K562 (cell line): ENCODE measurements around the gene SLIT1. TPM values are rescaled to one million over a fixed set of nuclear protein-coding genes. Genes with fewer than 3 reads are reported as not detected.

ENCODE experiments used
- ATAC-seq: fragments of 200-7000 bp; cut with Tn5 transposase; 3 replicates; pipeline ENCODE4 v1.9.1; 2020; ENCODE audit warnings: moderate library complexity
- BruUV-seq: library from RNA; stranded (reverse); fragments of 400-500 nt; replicated peaks from 2 replicates; lab custom pipeline; 2021; lab: Mats Ljungman, UMichigan
- CTCF ChIA-PET: fragments of 300-600 bp; formaldehyde crosslinking; extraction: SDS; loops from one replicate; lab custom pipeline; 2021; ENCODE audit warnings: low intra/inter-chr PET ratio; lab: Yijun Ruan, JAX
- POLR2A ChIA-PET: fragments of 300-600, 350-650 bp; sonication (Branson Sonifier 250); formaldehyde crosslinking; extraction: SDS; loops from one replicate; lab custom pipeline; 2021; ENCODE audit warnings: antibody characterized with exemption, inconsistent platforms; lab: Yijun Ruan, JAX
- DNase-seq, 4 experiments: peaks; one replicate each; pipeline versions ENCODE4 v3.0.0 to v3.0.0-alpha.2; 2011 to 2018; ENCODE audit warnings: low spot score in 3 of 4, mixed read lengths in 3 of 4; ENCODE audit errors: extremely low read depth in 1 of 4
- FAIRE-seq: peaks from 2 replicates; lab custom pipeline; 2011; peaks lifted over from hg19 to GRCh38; lab: Jason Lieb, UNC
- H2AFZ ChIP-seq: 2 replicates; pipeline ENCODE4 v1.6.0; 2011; ENCODE audit warnings: low read depth, low read length, control low read depth, inconsistent platforms
- H3K27ac ChIP-seq: fragments of 200-600 bp; 3 replicates; pipeline ENCODE4 v1.8.0; 2011; ENCODE audit warnings: low read depth, mild to moderate bottlenecking, control low read depth, inconsistent platforms, low read length, moderate library complexity, mixed read lengths; ENCODE audit errors: extremely low read depth
- H3K27me3 ChIP-seq, 2 experiments: fragments of 300-600 bp in 1 of 2; 2 replicates in 1 of 2; 3 replicates in 1 of 2; pipeline versions ENCODE4 v1.6.0 to v1.8.0; 2011; ENCODE audit warnings: inconsistent platforms in 2 of 2, low read length in 2 of 2, mild to moderate bottlenecking in 1 of 2, mixed read lengths in 1 of 2, moderate library complexity in 1 of 2; ENCODE audit not compliant: control insufficient read depth in 2 of 2, insufficient read depth in 2 of 2
- H3K36me3 ChIP-seq: fragments of 300-600 bp; 3 replicates; pipeline ENCODE4 v1.8.0; 2011; ENCODE audit warnings: mild to moderate bottlenecking, low read length, inconsistent platforms; ENCODE audit not compliant: control insufficient read depth, insufficient read depth
- H3K4me1 ChIP-seq, 2 experiments: fragments of 200-600 bp in 1 of 2; replicated peaks in 1 of 2; 2 replicates in 1 of 2; 3 replicates in 1 of 2; pipeline versions ENCODE4 v1.5.1 to v1.8.0; 2011; ENCODE audit warnings: inconsistent platforms in 2 of 2, low read length in 2 of 2, mild to moderate bottlenecking in 1 of 2, mixed read lengths in 1 of 2, moderate library complexity in 1 of 2; ENCODE audit not compliant: control insufficient read depth in 2 of 2, insufficient read depth in 2 of 2
- H3K4me2 ChIP-seq: 2 replicates; pipeline ENCODE4 v1.6.1; 2011; ENCODE audit warnings: low read length, control low read depth, inconsistent platforms, mixed read lengths; ENCODE audit not compliant: insufficient read depth
- H3K4me3 ChIP-seq: fragments of 200-600 bp; sonication (generic), shearing (Covaris generic); 2 replicates; pipeline ENCODE4 v1.5.1; 2016; ENCODE audit warnings: control low read depth, inconsistent platforms
- H3K79me2 ChIP-seq: fragments of 200-600 bp; 3 replicates; pipeline ENCODE4 v1.8.0; 2011; ENCODE audit warnings: low read length, inconsistent platforms; ENCODE audit not compliant: control insufficient read depth, insufficient read depth
- H3K9ac ChIP-seq, 2 experiments: 2 replicates each; pipeline versions ENCODE4 v1.6.0 to v1.6.1; 2011; ENCODE audit warnings: low read depth in 2 of 2, low read length in 2 of 2, control low read depth in 1 of 2, inconsistent platforms in 1 of 2, mild to moderate bottlenecking in 1 of 2, mixed read lengths in 1 of 2; ENCODE audit not compliant: insufficient read depth in 1 of 2
- H3K9me1 ChIP-seq: one replicate; pipeline ENCODE4 v1.6.0; 2011; ENCODE audit warnings: inconsistent platforms, mild to moderate bottlenecking, low read length, moderate library complexity; ENCODE audit not compliant: control insufficient read depth, insufficient read depth
- H3K9me3 ChIP-seq: replicated peaks from 2 replicates; pipeline ENCODE4 v1.5.1; 2011; ENCODE audit warnings: low read depth, low read length, inconsistent platforms; ENCODE audit not compliant: control insufficient read depth, insufficient read depth
- H4K20me1 ChIP-seq: replicated peaks from 2 replicates; pipeline ENCODE4 v1.6.1; 2011; ENCODE audit warnings: low read length, inconsistent platforms, mixed read lengths; ENCODE audit not compliant: control insufficient read depth, insufficient read depth
- AFF1 ChIP-seq, 2 experiments: fragments of 450-650 bp; IDR thresholded peaks; 2 replicates each; pipeline ENCODE4 v1.6.1; 2018; ENCODE audit warnings: mild to moderate bottlenecking in 2 of 2, low read depth in 1 of 2; ENCODE audit not compliant: partially characterized antibody in 2 of 2
- ATF7 ChIP-seq: fragments of 450-650 bp; IDR thresholded peaks from 2 replicates; pipeline ENCODE4 v1.7.1; 2014; ENCODE audit warnings: mild to moderate bottlenecking, moderate library complexity
- PKNOX1 ChIP-seq: fragments of 450-650 bp; IDR thresholded peaks from 2 replicates; pipeline ENCODE4 v1.6.1; 2016
- WGBS: fragments of 100-300 bp; shearing (Covaris generic); methylation state at CpG from one replicate; pipeline ENCODE4 v1.1.6; 2016; ENCODE audit warnings: low coverage, mixed read lengths; ENCODE audit not compliant: insufficient coverage; ENCODE audit errors: missing lambda C conversion rate; 5-methylcytosine and 5-hydroxymethylcytosine counted together
- in situ Hi-C: fragments of 300-500 bp; cut with MboI; formaldehyde crosslinking; loops from 4 replicates; pipeline ENCODE4 v1.15.0; 2018; ENCODE audit warnings: inconsistent platforms, mixed read lengths
- intact Hi-C: fragments of 100-400 bp; cut with micrococcal nuclease; formaldehyde crosslinking; loops from 2 replicates; pipeline ENCODE4 v1.14.2; 2022
- polyA plus RNA-seq, 8 experiments: library from polyadenylated mRNA; depleted of rRNA in 4 of 8; stranded (reverse) in 5 of 8; unstranded in 3 of 8; fragments of >200 nt; fragmentation: Nextera tagmentation in 2 of 8; fragmentation: Illumina TruSeq in 1 of 8; extraction: Ambion mirVana in 2 of 8; extraction: Trizol in 1 of 8; gene quantifications; 2 replicates each; pipeline versions ENCODE4 v1.2.1 to v1.2.3, GENCODE V29; 2011 to 2014; ENCODE audit warnings: inconsistent platforms in 1 of 8, missing spikeins in 1 of 8
- total RNA-seq, 7 experiments: library from RNA; depleted of rRNA in 6 of 7; stranded (reverse); fragments of >200 nt in 6 of 7; fragmentation: Illumina TruSeq in 2 of 7; extraction: Trizol in 2 of 7; gene quantifications; 2 replicates each; pipeline versions ENCODE4 v1.2.1 to v1.2.3, GENCODE V29; 2011 to 2021; ENCODE audit warnings: low replicate concordance in 1 of 7

The SLIT1 gene
- total and polyA plus RNA-seq, 9 of the 15 experiments (the other 6 are each of a cell fraction or from before 2014, with no cell fraction given) = 0.01 to 0.11 (median 0.04) TPM; not detected in 3

DNA sequence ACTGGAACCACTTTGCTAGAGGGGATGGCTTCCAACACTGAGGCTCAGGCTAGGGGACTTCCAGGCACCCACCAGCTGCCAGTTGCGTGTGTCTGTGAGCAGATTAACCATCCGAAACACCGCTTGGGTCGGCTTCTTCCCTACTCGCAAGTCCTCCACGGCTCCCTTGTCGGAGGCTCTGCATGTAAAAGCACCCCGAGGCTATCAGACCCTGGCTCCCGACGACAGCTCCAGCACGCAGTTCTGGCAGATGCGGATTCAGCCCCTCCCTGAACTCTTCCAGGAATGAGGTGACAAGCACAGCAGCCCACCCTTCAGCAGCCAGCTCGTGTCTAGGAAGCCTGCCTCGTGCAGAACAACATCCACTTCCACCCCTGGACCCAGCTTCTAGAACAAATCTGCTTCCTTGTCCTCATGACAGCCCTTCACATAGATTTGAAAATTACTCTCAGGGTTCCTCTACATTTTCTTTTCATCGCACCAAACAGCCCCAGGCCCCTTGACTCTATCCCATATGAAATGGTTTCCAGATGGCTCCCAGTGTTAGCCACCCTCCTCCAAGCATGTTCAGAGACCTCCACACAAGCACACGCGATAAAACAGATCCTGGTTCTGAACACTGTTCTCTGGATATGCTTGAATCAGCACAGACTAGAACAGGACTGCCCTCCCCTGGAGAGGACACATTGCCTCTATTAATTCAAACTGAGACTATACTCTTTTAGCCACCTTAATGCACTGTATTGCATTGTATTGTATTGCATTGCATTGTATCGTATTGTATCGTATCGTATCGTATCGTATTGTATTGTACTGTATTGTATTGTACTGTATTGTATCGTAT, 44.6 kb downstream of the SLIT1 start:
- Histone ChIP-seq H2AFZ (no peak overlapping the region), H3K4me2 (no peak overlapping the region), H3K9me1 (no peaks in the 10 kb centered on the region), H3K9me3 (no peaks in the 10 kb centered on the region), H3K4me3 (no peak overlapping the region), H3K4me1 (no peaks in the 10 kb centered on the region), H3K27ac (no peak overlapping the region), H4K20me1 (no peaks in the 10 kb centered on the region; the same call in 1 of the 2 replicates), H3K36me3 (no peaks in the 10 kb centered on the region), H3K27me3 (peaks cover 24 to 59% of the 10 kb centered on the region in 2 experiments), H3K9ac (no peak overlapping the region), H3K79me2 (no peaks in the 10 kb centered on the region)
- 11% methylated on average over 22 of the region's 23 CpGs for WGBS
- no TSS peak for BruUV-seq
- no peak for ATAC-seq
- FAIRE-seq = no peak
- no peak for DNase-seq
- TF ChIP-seq PKNOX1 (no peak), AFF1 (IDR thresholded peaks at IDR 0.05; ENCODE audit: low read depth in 1 of 2, partially characterized antibody in 2 of 2) (no peak), ATF7 (no peak)
- intact Hi-C loops = no loop called here
- in situ Hi-C loops = no loop called here
- ChIA-PET POLR2A (no interaction called here), CTCF (no interaction called here)
